Activated T-cell treated with anti-CD3 and anti-CD28 coated beads for 1 hour (primary cell): ENCODE data around the gene RPS21.
"Not testable (repeated sequence)": the region's sequence is repeated elsewhere in the genome, so short reads cannot be mapped to it uniquely, and the experiment has no call there.

ENCODE experiments used
- DNase-seq: peaks from one replicate; pipeline ENCODE4 v3.0.0-alpha.2; 2020; ENCODE audit warnings: low read depth

The RPS21 gene

GRCh38 chr20:62411479-62412193, 24.7 kb downstream of the RPS21 start:
- no peak for DNase-seq

GRCh38 chr20:62412194-62413024, 25.5 kb downstream of the RPS21 start:
- no peak for DNase-seq

- DNase-seq, result no peak
These were observed 26.2 kb downstream of the RPS21 start for GRCh38 chr20:62413025-62413570.

GRCh38 chr20:62413896-62414481, 27.1 kb downstream of the RPS21 start:
- DNase-seq, result no peak

- no peak for DNase-seq
These were observed 28.6 kb downstream of the RPS21 start for GRCh38 chr20:62415354-62416111.

- no peak for DNase-seq
These were observed 30.0 kb downstream of the RPS21 start for GRCh38 chr20:62416651-62417637.

- DNase-seq, result no peak
These were observed 31.2 kb downstream of the RPS21 start for GRCh38 chr20:62417981-62418708.

GRCh38 chr20:62418709-62419487, 32.0 kb downstream of the RPS21 start:
- no peak for DNase-seq

- DNase-seq, result no peak
These were observed 32.9 kb downstream of the RPS21 start for GRCh38 chr20:62419759-62420158.

GRCh38 chr20:62420846-62421715, 34.2 kb downstream of the RPS21 start:
- no peak for DNase-seq

- DNase-seq, result no peak
These were observed 34.8 kb downstream of the RPS21 start for GRCh38 chr20:62421716-62421990.

- no peak for DNase-seq
These were observed 35.9 kb downstream of the RPS21 start for GRCh38 chr20:62422636-62423325.

- no peak for DNase-seq
These were observed 36.4 kb downstream of the RPS21 start for GRCh38 chr20:62423326-62423706.

- no peak for DNase-seq
These were observed 37.6 kb downstream of the RPS21 start for GRCh38 chr20:62424249-62425107.

- no peak for DNase-seq
These were observed 38.6 kb downstream of the RPS21 start for GRCh38 chr20:62425281-62426058.

- DNase-seq, result not testable (repeated sequence)
These were observed 39.1 kb downstream of the RPS21 start for GRCh38 chr20:62426059-62426348.
